Body of pancreas (tissue), 4 donors: ENCODE results near the gene THADA.

Experiments
- CTCF ChIP-seq, 7 experiments: fragments of 450-650 bp in 4 of 7; fragments of 200-600 bp in 3 of 7; sonication (generic) in 3 of 7; IDR thresholded peaks; one replicate each; pipeline ENCODE4 v1.5.1; 2016 to 2019; ENCODE audit warnings: antibody characterized with exemption in 7 of 7
- POLR2A ChIP-seq, 3 donors: fragments of 450-650 bp; IDR thresholded peaks; one replicate each; pipeline ENCODE4 v1.6.1; 2016; ENCODE audit warnings: antibody characterized with exemption in 3 of 3, mild to moderate bottlenecking in 2 of 3

- TF ChIP-seq CTCF (IDR thresholded peaks at IDR 0.05) = no peak
- no peak for TF ChIP-seq POLR2A (IDR thresholded peaks at IDR 0.05)
These were observed 381.6 kb downstream of the THADA start for GRCh38 chr2:43214253-43214652.
